K562 (cell line): ENCODE results near the gene IRF2BP2. TPM values are rescaled to one million over a fixed set of nuclear protein-coding genes. Genes with fewer than 3 reads are reported as not detected.

Experiments used
- ARID1B ChIP-seq: fragments of 450-650 bp; IDR thresholded peaks from 2 replicates; pipeline ENCODE4 v1.6.1; 2016; ENCODE audit warnings: antibody characterized with exemption, mild to moderate bottlenecking, inconsistent platforms
- CREM ChIP-seq: IDR thresholded peaks from 2 replicates; pipeline ENCODE4 v1.6.1; 2014; ENCODE audit warnings: antibody characterized with exemption, low read depth
- DACH1 ChIP-seq: fragments of 450-650 bp; IDR thresholded peaks from 2 replicates; pipeline ENCODE4 v1.6.1; 2018; ENCODE audit not compliant: partially characterized antibody
- DMBX1 ChIP-seq: fragments of 250-450 bp; sonication (Bioruptor Pico); IDR thresholded peaks from 2 replicates; pipeline ENCODE4 v1.8.0; 2022; ENCODE audit warnings: inconsistent platforms, mild to moderate bottlenecking, moderate library complexity, borderline replicate concordance
- ETV1 ChIP-seq: fragments of 450-650 bp; conservative IDR thresholded peaks from 2 replicates; pipeline ENCODE4 v1.6.1; 2016; ENCODE audit warnings: missing genetic modification characterization, control low read depth, low read depth, missing compliant biosample characterization
- MAFF ChIP-seq: IDR thresholded peaks from 2 replicates; pipeline ENCODE4 v1.6.1; 2012; ENCODE audit warnings: low read length, improper control_type of control experiment
- MYNN ChIP-seq, 2 experiments: sonication (generic); formaldehyde crosslinking in 1 of 2; IDR thresholded peaks; 2 replicates each; pipeline versions ENCODE4 v1.5.0 to v1.6.1; 2016 to 2020; ENCODE audit warnings: antibody characterized with exemption in 1 of 2, missing genetic modification reagents in 1 of 2
- NR1H2 ChIP-seq: sonication (generic); formaldehyde crosslinking; IDR thresholded peaks from 2 replicates; pipeline ENCODE4 v1.4.0; 2020; ENCODE audit warnings: mild to moderate bottlenecking, missing genetic modification reagents
- NR2C1 ChIP-seq, 2 experiments: fragments of 450-650 bp; IDR thresholded peaks; 2 replicates each; pipeline ENCODE4 v1.6.1; 2017; ENCODE audit warnings: mild to moderate bottlenecking in 2 of 2, antibody characterized with exemption in 1 of 2, inconsistent platforms in 1 of 2, missing compliant biosample characterization in 1 of 2, missing genetic modification characterization in 1 of 2
- PHF20 ChIP-seq: fragments of 450-650 bp; IDR thresholded peaks from 2 replicates; pipeline ENCODE4 v1.6.1; 2018; ENCODE audit not compliant: partially characterized antibody
- POLR2B ChIP-seq: fragments of 450-650 bp; IDR thresholded peaks from 2 replicates; pipeline ENCODE4 v1.6.1; 2018; ENCODE audit warnings: low read depth; ENCODE audit not compliant: partially characterized antibody
- SMAD2 ChIP-seq: fragments of 150-350 bp; IDR thresholded peaks from 2 replicates; pipeline ENCODE4 v1.6.1; 2014; ENCODE audit warnings: low read depth, mild to moderate bottlenecking, low read length
- SMAD3 ChIP-seq: fragments of 450-650 bp; formaldehyde crosslinking; conservative IDR thresholded peaks from 2 replicates; pipeline ENCODE4 v1.4.0; 2020; ENCODE audit warnings: mild to moderate bottlenecking
- SMC3 ChIP-seq: conservative IDR thresholded peaks from 2 replicates; pipeline ENCODE4 v1.6.1; 2011; ENCODE audit warnings: low read depth, low read length, improper control_type of control experiment; ENCODE audit not compliant: insufficient read depth
- SRF ChIP-seq, 2 experiments: fragments of 250-450, 450-650 bp in 1 of 2; sonication (Bioruptor Pico) in 1 of 2; sonication (generic) in 1 of 2; formaldehyde crosslinking; IDR thresholded peaks; 2 replicates each; pipeline versions ENCODE4 v1.5.0 to v1.5.1; 2020 to 2022; ENCODE audit warnings: mild to moderate bottlenecking in 1 of 2, missing genetic modification reagents in 1 of 2
- TEAD2 ChIP-seq: fragments of 450-650 bp; IDR thresholded peaks from 2 replicates; pipeline ENCODE4 v1.6.1; 2016; ENCODE audit warnings: missing genetic modification characterization, control low read depth, missing compliant biosample characterization
- ZNF184 ChIP-seq: sonication (generic); formaldehyde crosslinking; IDR thresholded peaks from 2 replicates; pipeline ENCODE4 v1.5.0; 2020; ENCODE audit warnings: missing genetic modification reagents
- ZNF217 ChIP-seq: sonication (generic); formaldehyde crosslinking; IDR thresholded peaks from 2 replicates; pipeline ENCODE4 v1.8.0; 2022; ENCODE audit warnings: mild to moderate bottlenecking, missing genetic modification reagents
- ZNF696 ChIP-seq: fragments of 250-450 bp; sonication (Bioruptor Pico); conservative IDR thresholded peaks from 2 replicates; pipeline ENCODE4 v1.4.0; 2020; ENCODE audit warnings: mild to moderate bottlenecking, moderate library complexity
- polyA plus RNA-seq, 8 experiments: library from polyadenylated mRNA; depleted of rRNA in 4 of 8; stranded (reverse) in 5 of 8; unstranded in 3 of 8; fragments of >200 nt; fragmentation: Nextera tagmentation in 2 of 8; fragmentation: Illumina TruSeq in 1 of 8; extraction: Ambion mirVana in 2 of 8; extraction: Trizol in 1 of 8; gene quantifications; 2 replicates each; pipeline versions ENCODE4 v1.2.1 to v1.2.3, GENCODE V29; 2011 to 2014; ENCODE audit warnings: inconsistent platforms in 1 of 8, missing spikeins in 1 of 8
- total RNA-seq, 7 experiments: library from RNA; depleted of rRNA in 6 of 7; stranded (reverse); fragments of >200 nt in 6 of 7; fragmentation: Illumina TruSeq in 2 of 7; extraction: Trizol in 2 of 7; gene quantifications; 2 replicates each; pipeline versions ENCODE4 v1.2.1 to v1.2.3, GENCODE V29; 2011 to 2021; ENCODE audit warnings: low replicate concordance in 1 of 7
- TF ChIP-seq, protein P1 (sequence below), 2 experiments: fragments of 250-450 bp in 1 of 2; fragments of 450-650 bp in 1 of 2; sonication (Bioruptor Pico) in 1 of 2; IDR thresholded peaks; 2 replicates each; pipeline versions ENCODE4 v1.6.1 to v1.8.0; 2016 to 2021; ENCODE audit warnings: mild to moderate bottlenecking in 2 of 2, moderate library complexity in 2 of 2, missing compliant biosample characterization in 1 of 2, missing genetic modification characterization in 1 of 2
- TF ChIP-seq, protein P2 (sequence below): fragments of 450-650 bp; formaldehyde crosslinking; IDR thresholded peaks from 2 replicates; pipeline ENCODE4 v1.4.0; 2020; ENCODE audit warnings: mild to moderate bottlenecking, moderate library complexity
- TF ChIP-seq, protein P3 (sequence below), 2 experiments: fragments of 450-650 bp; IDR thresholded peaks; 2 replicates each; pipeline ENCODE4 v1.6.1; 2016
- TF ChIP-seq, protein P4 (sequence below): fragments of 450-650 bp; formaldehyde crosslinking; conservative IDR thresholded peaks from 2 replicates; pipeline ENCODE4 v1.4.0; 2022; ENCODE audit warnings: mild to moderate bottlenecking, missing genetic modification characterization

IRF2BP2 gene
- total and polyA plus RNA-seq, 9 of the 15 experiments (the other 6 are each of a cell fraction or from before 2014, with no cell fraction given), result 7.7 to 68.6 (median 22.1) TPM

DNA sequence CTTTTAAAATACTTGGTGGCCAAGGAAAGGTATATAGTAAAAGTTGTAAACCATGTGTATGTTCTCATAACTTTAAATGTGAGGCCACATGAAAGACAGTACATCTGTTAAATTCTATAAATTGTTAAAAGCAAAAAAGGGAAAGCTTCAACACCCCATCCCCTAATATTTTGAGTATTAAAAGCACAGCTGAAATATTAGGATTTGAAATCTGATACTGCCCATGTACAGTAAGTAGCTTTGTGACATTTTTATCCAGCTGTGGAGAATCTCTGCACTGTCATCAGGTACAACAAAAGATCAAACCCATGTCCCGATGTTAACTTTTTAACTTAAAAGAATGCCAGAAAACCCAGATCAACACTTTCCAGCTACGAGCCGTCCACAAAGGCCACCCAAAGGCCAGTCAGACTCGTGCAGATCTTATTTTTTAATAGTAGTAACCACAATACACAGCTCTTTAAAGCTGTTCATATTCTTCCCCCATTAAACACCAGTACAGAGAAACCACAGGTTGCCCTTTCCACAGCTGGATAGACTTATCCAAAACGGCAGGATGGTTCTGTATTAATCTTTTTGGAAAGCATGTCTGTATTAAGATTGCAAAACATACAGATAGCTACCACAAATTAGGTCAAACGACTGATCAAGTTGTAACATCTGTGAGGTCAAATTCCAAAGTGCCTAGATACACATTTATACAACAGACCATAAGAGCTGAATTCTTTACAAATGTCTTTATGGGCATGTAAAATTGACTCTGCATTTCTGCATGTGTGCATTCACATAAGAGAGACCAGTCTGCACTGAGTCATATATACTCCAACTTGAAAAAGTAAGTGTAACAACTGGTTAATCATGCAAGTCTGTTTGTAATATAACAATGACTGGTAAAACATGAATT is 5.2 kb downstream of the IRF2BP2 start (continued):
- TF ChIP-seq, protein P1, sequence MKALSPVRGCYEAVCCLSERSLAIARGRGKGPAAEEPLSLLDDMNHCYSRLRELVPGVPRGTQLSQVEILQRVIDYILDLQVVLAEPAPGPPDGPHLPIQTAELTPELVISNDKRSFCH (CRISPR knock-in tag; IDR thresholded peaks at IDR 0.05), result no peak
- TF ChIP-seq, protein P1 (tag; IDR thresholded peaks at IDR 0.05), result peak; percentile 57
- TF ChIP-seq, protein P2, sequence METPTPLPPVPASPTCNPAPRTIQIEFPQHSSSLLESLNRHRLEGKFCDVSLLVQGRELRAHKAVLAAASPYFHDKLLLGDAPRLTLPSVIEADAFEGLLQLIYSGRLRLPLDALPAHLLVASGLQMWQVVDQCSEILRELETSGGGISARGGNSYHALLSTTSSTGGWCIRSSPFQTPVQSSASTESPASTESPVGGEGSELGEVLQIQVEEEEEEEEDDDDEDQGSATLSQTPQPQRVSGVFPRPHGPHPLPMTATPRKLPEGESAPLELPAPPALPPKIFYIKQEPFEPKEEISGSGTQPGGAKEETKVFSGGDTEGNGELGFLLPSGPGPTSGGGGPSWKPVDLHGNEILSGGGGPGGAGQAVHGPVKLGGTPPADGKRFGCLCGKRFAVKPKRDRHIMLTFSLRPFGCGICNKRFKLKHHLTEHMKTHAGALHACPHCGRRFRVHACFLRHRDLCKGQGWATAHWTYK (CRISPR knock-in tag), result no peak
- TF ChIP-seq MYNN (IDR thresholded peaks at IDR 0.05), result peak; percentile 26; the same call in 1 of the 2 replicates
- no peak for TF ChIP-seq MYNN (CRISPR knock-in tag; IDR thresholded peaks at IDR 0.05)
- no peak for TF ChIP-seq ZNF696 (CRISPR knock-in tag)
- peak; percentile 45; the same call in 1 of the 2 replicates for TF ChIP-seq CREM
- TF ChIP-seq, protein P3, sequence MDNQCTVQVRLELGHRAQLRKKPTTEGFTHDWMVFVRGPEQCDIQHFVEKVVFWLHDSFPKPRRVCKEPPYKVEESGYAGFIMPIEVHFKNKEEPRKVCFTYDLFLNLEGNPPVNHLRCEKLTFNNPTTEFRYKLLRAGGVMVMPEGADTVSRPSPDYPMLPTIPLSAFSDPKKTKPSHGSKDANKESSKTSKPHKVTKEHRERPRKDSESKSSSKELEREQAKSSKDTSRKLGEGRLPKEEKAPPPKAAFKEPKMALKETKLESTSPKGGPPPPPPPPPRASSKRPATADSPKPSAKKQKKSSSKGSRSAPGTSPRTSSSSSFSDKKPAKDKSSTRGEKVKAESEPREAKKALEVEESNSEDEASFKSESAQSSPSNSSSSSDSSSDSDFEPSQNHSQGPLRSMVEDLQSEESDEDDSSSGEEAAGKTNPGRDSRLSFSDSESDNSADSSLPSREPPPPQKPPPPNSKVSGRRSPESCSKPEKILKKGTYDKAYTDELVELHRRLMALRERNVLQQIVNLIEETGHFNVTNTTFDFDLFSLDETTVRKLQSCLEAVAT (IDR thresholded peaks at IDR 0.05), result peak; percentile 77 to 86
- TF ChIP-seq ETV1 (tag), result no peak
- TF ChIP-seq SMAD2, result no peak
- TF ChIP-seq SMC3, result no peak
- TF ChIP-seq NR1H2 (CRISPR knock-in tag), result no peak
- TF ChIP-seq NR2C1 (IDR thresholded peaks at IDR 0.05), result no peak
- TF ChIP-seq NR2C1 (tag; IDR thresholded peaks at IDR 0.05), result 0 out of 2 replicates have a peak, but pooled peaks have one; percentile 30
- TF ChIP-seq DACH1, result peak; percentile 72
- TF ChIP-seq SRF (CRISPR knock-in tag; IDR thresholded peaks at IDR 0.05), result 0 out of 4 replicates have a peak, but pooled peaks of 1 of the 2 experiments have one; percentile 38
- no peak for TF ChIP-seq TEAD2 (tag)
- TF ChIP-seq ARID1B, result peak; percentile 76
- peak; percentile 64; the same call in 1 of the 2 replicates for TF ChIP-seq DMBX1 (CRISPR knock-in tag)
- no peak for TF ChIP-seq PHF20
- 0 out of 2 replicates have a peak, but pooled peaks have one; percentile 8 for TF ChIP-seq SMAD3 (CRISPR knock-in tag)
- 0 out of 2 replicates have a peak, but pooled peaks have one; percentile 11 for TF ChIP-seq MAFF
- no peak for TF ChIP-seq ZNF217 (CRISPR knock-in tag)
- TF ChIP-seq, protein P4, sequence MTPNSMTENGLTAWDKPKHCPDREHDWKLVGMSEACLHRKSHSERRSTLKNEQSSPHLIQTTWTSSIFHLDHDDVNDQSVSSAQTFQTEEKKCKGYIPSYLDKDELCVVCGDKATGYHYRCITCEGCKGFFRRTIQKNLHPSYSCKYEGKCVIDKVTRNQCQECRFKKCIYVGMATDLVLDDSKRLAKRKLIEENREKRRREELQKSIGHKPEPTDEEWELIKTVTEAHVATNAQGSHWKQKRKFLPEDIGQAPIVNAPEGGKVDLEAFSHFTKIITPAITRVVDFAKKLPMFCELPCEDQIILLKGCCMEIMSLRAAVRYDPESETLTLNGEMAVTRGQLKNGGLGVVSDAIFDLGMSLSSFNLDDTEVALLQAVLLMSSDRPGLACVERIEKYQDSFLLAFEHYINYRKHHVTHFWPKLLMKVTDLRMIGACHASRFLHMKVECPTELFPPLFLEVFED (CRISPR knock-in tag), result no peak
- TF ChIP-seq ZNF184 (CRISPR knock-in tag), result no peak
- TF ChIP-seq POLR2B, result no peak
